Sigmoid colon (tissue), 7 donors: Measurements from ENCODE around the gene THRSP. TPM values are rescaled to one million over a fixed set of nuclear protein-coding genes. Genes with fewer than 3 reads are reported as not detected.

Experiments
- DNase-seq: peaks from one replicate; pipeline ENCODE4 v3.0.0-alpha.2; 2019
- H3K27ac ChIP-seq, 4 donors: fragments of 200-600 bp; sonication (generic); one replicate each; pipeline ENCODE4 v1.5.1; 2016 to 2019; ENCODE audit warnings: mild to moderate bottlenecking in 1 of 4
- H3K27me3 ChIP-seq, 3 donors: fragments of 200-600 bp; sonication (generic); one replicate each; pipeline ENCODE4 v1.5.1; 2019; ENCODE audit warnings: mild to moderate bottlenecking in 1 of 3
- H3K36me3 ChIP-seq, 4 donors: fragments of 200-600 bp; sonication (generic); one replicate each; pipeline ENCODE4 v1.5.1; 2016 to 2019
- H3K4me1 ChIP-seq, 4 donors: fragments of 200-600 bp; sonication (generic); one replicate each; pipeline ENCODE4 v1.5.1; 2017 to 2019
- H3K4me3 ChIP-seq, 4 donors: fragments of 200-600 bp; sonication (generic); one replicate each; pipeline ENCODE4 v1.5.1; 2017 to 2019; ENCODE audit warnings: mild to moderate bottlenecking in 2 of 4, moderate library complexity in 1 of 4
- H3K9me3 ChIP-seq, 4 donors: fragments of 200-600 bp in 3 of 4; sonication (generic) in 3 of 4; one replicate each; pipeline versions ENCODE4 v1.5.1 to v1.6.1; 2013 to 2019
- CTCF ChIP-seq, 4 experiments: fragments of 450-650 bp in 3 of 4; fragments of 200-600 bp in 1 of 4; IDR thresholded peaks; one replicate each; pipeline ENCODE4 v1.5.1; 2016 to 2019; ENCODE audit warnings: antibody characterized with exemption in 4 of 4, mild to moderate bottlenecking in 3 of 4, moderate library complexity in 2 of 4
- EP300 ChIP-seq, 4 donors: sonication (generic); formaldehyde crosslinking; IDR thresholded peaks; one replicate each; pipeline ENCODE4 v1.6.1; 2017; ENCODE audit warnings: antibody characterized with exemption in 4 of 4
- POLR2A ChIP-seq, 2 donors: fragments of 450-650 bp; IDR thresholded peaks; one replicate each; pipeline ENCODE4 v1.6.1; 2016; ENCODE audit warnings: antibody characterized with exemption in 2 of 2, mild to moderate bottlenecking in 2 of 2, moderate library complexity in 2 of 2
- POLR2AphosphoS5 ChIP-seq, 4 donors: sonication (generic); formaldehyde crosslinking; IDR thresholded peaks; one replicate each; pipeline ENCODE4 v1.6.1; 2017; ENCODE audit warnings: antibody characterized with exemption in 4 of 4
- WGBS, 2 donors: extraction: QIAGEN DNeasy Blood & Tissue Kit; methylation state at CpG; one replicate each; pipeline ENCODE4 v1.1.7; 2013; 5-methylcytosine and 5-hydroxymethylcytosine counted together
- intact Hi-C: fragments of 100-400 bp; cut with DNase I; formaldehyde crosslinking; loops from one replicate; pipeline ENCODE4 v1.15.1; 2023
- polyA plus RNA-seq, 3 donors: library from polyadenylated mRNA; stranded (reverse); fragments of 200-250 nt; gene quantifications; one replicate each; pipeline ENCODE4 v1.2.3, GENCODE V29; 2013
- total RNA-seq, 4 donors: library from RNA; depleted of rRNA; stranded (reverse); fragments of >200 nt; gene quantifications; one replicate each; pipeline ENCODE4 v1.1.0, GENCODE V29; 2016
- donor health status: healthy with polysubstance abuse.
- donor health status: Bipolar disorder and iron deficiency.
- donor health status: healthy.

Gene THRSP
- total and polyA plus RNA-seq, 7 donors, result 1.8 to 3.4 TPM; not detected in 5

GRCh38 chr11:78112582-78113275, 49.1 kb downstream of the THRSP start:
- H3K4me1 ChIP-seq, result no peaks in the 10 kb centered on the region
- H3K27ac ChIP-seq, result no peak overlapping the region
- no peaks in the 10 kb centered on the region for H3K9me3 ChIP-seq
- WGBS, 2 donors, result 84 to 93% methylated on average over 6 of the region's 6 CpGs
- TF ChIP-seq POLR2A (IDR thresholded peaks at IDR 0.05) (no peak), CTCF (IDR thresholded peaks at IDR 0.05) (no peak), POLR2AphosphoS5 (IDR thresholded peaks at IDR 0.05) (no peak), EP300 (IDR thresholded peaks at IDR 0.05) (no peak)
- intact Hi-C loops, result no loop called here
- H3K27me3 ChIP-seq, result no peaks in the 10 kb centered on the region
- peaks cover 0 to 52% (median 12%) of the 10 kb centered on the region in 4 donors for H3K36me3 ChIP-seq
- H3K4me3 ChIP-seq, result no peak overlapping the region
- DNase-seq, result no peak

Other genes starting within 250 kb of the THRSP start
- 10 to 100 TPM; 61.5 to 90.7 (median 75.6) TPM for gene RSF1, start 243.1 kb upstream of the THRSP start, total RNA-seq
- 10 to 100 TPM in 2 of 3 donors, 1 to 10 TPM in 1; 9.6 to 14.1 (median 10.2) TPM for gene RSF1, start 243.1 kb upstream of the THRSP start, polyA plus RNA-seq
- 10 to 100 TPM; 29.1 to 66.7 (median 43.7) TPM for gene AAMDC, start 242.7 kb upstream of the THRSP start, total RNA-seq
- gene AAMDC, start 242.7 kb upstream of the THRSP start, polyA plus RNA-seq, result 10 to 100 TPM; 36.4 to 85.3 (median 63.6) TPM
- gene INTS4, start 69.2 kb upstream of the THRSP start, total RNA-seq, result 10 to 100 TPM; 26.3 to 32.1 (median 29.8) TPM
- gene INTS4, start 69.2 kb upstream of the THRSP start, polyA plus RNA-seq, result 10 to 100 TPM; 11.1 to 17.8 (median 11.4) TPM
- gene KCTD14, start 40.6 kb upstream of the THRSP start, total RNA-seq, result 1 to 10 TPM; 2.5 to 4.5 (median 2.6) TPM
- 10 to 100 TPM; 11.6 to 22.8 (median 15.0) TPM for gene KCTD14, start 40.6 kb upstream of the THRSP start, polyA plus RNA-seq
- gene NDUFC2, start 16.0 kb downstream of the THRSP start, total RNA-seq, result 100 to 1,000 TPM in 2 of 4 donors, 10 to 100 TPM in 2; 55.9 to 109 (median 93.8) TPM
- 100 to 1,000 TPM; 123 to 246 (median 131) TPM for gene NDUFC2, start 16.0 kb downstream of the THRSP start, polyA plus RNA-seq
- gene ALG8, start 75.8 kb downstream of the THRSP start, total RNA-seq, result 10 to 100 TPM; 15.6 to 26.4 (median 24.2) TPM
- 10 to 100 TPM; 13.2 to 24.2 (median 15.0) TPM for gene ALG8, start 75.8 kb downstream of the THRSP start, polyA plus RNA-seq
- gene KCTD21, start 124.8 kb downstream of the THRSP start, total RNA-seq, result 10 to 100 TPM in 2 of 4 donors, 1 to 10 TPM in 2; 5.4 to 18.8 (median 9.2) TPM
- 1 to 10 TPM; 4.2 to 7.4 (median 4.5) TPM for gene KCTD21, start 124.8 kb downstream of the THRSP start, polyA plus RNA-seq
- gene USP35, start 125.1 kb downstream of the THRSP start, total RNA-seq, result 10 to 100 TPM in 2 of 4 donors, 1 to 10 TPM in 2; 6.7 to 23.3 (median 10.6) TPM
- gene USP35, start 125.1 kb downstream of the THRSP start, polyA plus RNA-seq, result 1 to 10 TPM; 1.2 to 6.5 (median 2.1) TPM